Upper lobe of left lung (tissue), 4 donors: ENCODE results near the gene RPRD1A.

Experiments
- CTCF ChIP-seq, 6 experiments: fragments of 450-650 bp in 4 of 6; fragments of 200-600 bp in 2 of 6; sonication (generic) in 2 of 6; IDR thresholded peaks; one replicate each; pipeline ENCODE4 v1.5.1; 2016 to 2019; ENCODE audit warnings: antibody characterized with exemption in 6 of 6
- EP300 ChIP-seq, 4 donors: sonication (generic); formaldehyde crosslinking; IDR thresholded peaks; one replicate each; pipeline ENCODE4 v1.5.1; 2017; ENCODE audit warnings: antibody characterized with exemption in 4 of 4, control low read depth in 2 of 4
- POLR2AphosphoS5 ChIP-seq, 2 donors: sonication (generic); formaldehyde crosslinking; IDR thresholded peaks; one replicate each; pipeline ENCODE4 v1.5.1; 2017; ENCODE audit warnings: antibody characterized with exemption in 2 of 2

- TF ChIP-seq EP300 (IDR thresholded peaks at IDR 0.05): no peak
- TF ChIP-seq CTCF (IDR thresholded peaks at IDR 0.05): no peak
- no peak for TF ChIP-seq POLR2AphosphoS5 (IDR thresholded peaks at IDR 0.05)
Observed at GRCh38 chr18:36034299-36034895, 33.0 kb downstream of the RPRD1A start.
